GM23338 (cell line): ENCODE results near the gene MPRIP. TPM values are rescaled to one million over a fixed set of nuclear protein-coding genes. Genes with fewer than 3 reads are reported as not detected.
"Not testable (repeated sequence)": the region's sequence is repeated elsewhere in the genome, so short reads cannot be mapped to it uniquely, and the experiment has no call there.

Experiments used
- ATAC-seq: fragments of 200-7000 bp; cut with Tn5 transposase; 3 replicates; pipeline ENCODE4 v1.9.1; 2020
- DNase-seq: peaks from one replicate; pipeline ENCODE4 v3.0.0-alpha.2; 2015; ENCODE audit warnings: low spot score
- H2AFZ ChIP-seq: fragments of 200-600 bp; sonication (generic); 2 replicates; pipeline ENCODE4 v1.8.0; 2016; ENCODE audit warnings: antibody characterized with exemption, mild to moderate bottlenecking, moderate library complexity
- H3F3A ChIP-seq: fragments of 200-600 bp; sonication (generic); replicated peaks from 2 replicates; pipeline ENCODE4 v1.8.0; 2017; ENCODE audit warnings: antibody characterized with exemption, mixed run types, low read depth
- H3K27ac ChIP-seq: fragments of 200-600 bp; sonication (generic); 2 replicates; pipeline ENCODE4 v1.6.1; 2016; ENCODE audit warnings: low read depth
- H3K27me3 ChIP-seq: fragments of 200-600 bp; sonication (generic); 2 replicates; pipeline ENCODE4 v1.8.0; 2016; ENCODE audit warnings: mild to moderate bottlenecking, mixed run types, moderate library complexity; ENCODE audit not compliant: insufficient read depth
- H3K36me3 ChIP-seq: fragments of 200-600 bp; sonication (generic); 2 replicates; pipeline ENCODE4 v1.8.0; 2016; ENCODE audit warnings: mild to moderate bottlenecking; ENCODE audit not compliant: insufficient read depth
- H3K4me1 ChIP-seq: fragments of 200-600 bp; sonication (generic); 2 replicates; pipeline ENCODE4 v1.8.0; 2016; ENCODE audit warnings: mild to moderate bottlenecking, moderate library complexity; ENCODE audit not compliant: insufficient read depth
- H3K4me2 ChIP-seq: fragments of 200-600 bp; sonication (generic); 2 replicates; pipeline ENCODE4 v1.7.1; 2017; ENCODE audit warnings: mixed run types
- H3K4me3 ChIP-seq: fragments of 200-600 bp; sonication (generic); 2 replicates; pipeline ENCODE4 v1.6.1; 2016; ENCODE audit warnings: mixed run types
- H3K79me2 ChIP-seq: fragments of 200-600 bp; sonication (generic); replicated peaks from 2 replicates; pipeline ENCODE4 v1.8.0; 2017; ENCODE audit warnings: mild to moderate bottlenecking; ENCODE audit not compliant: insufficient read depth
- H3K9me2 ChIP-seq: fragments of 200-600 bp; sonication (generic); 2 replicates; pipeline ENCODE4 v1.8.0; 2017; ENCODE audit not compliant: insufficient read depth
- H4K20me1 ChIP-seq: fragments of 200-600 bp; sonication (generic); replicated peaks from 2 replicates; pipeline ENCODE4 v1.8.0; 2017; ENCODE audit warnings: mild to moderate bottlenecking; ENCODE audit not compliant: insufficient read depth
- H3K27ac Mint-ChIP-seq: 2 replicates; pipeline ENCODE4 v1.8.0; 2020; ENCODE audit warnings: inconsistent platforms, mild to moderate bottlenecking, moderate library complexity, mixed read lengths
- H3K27me3 Mint-ChIP-seq: 3 replicates; pipeline ENCODE4 v1.8.0; 2022; ENCODE audit warnings: low read depth, mild to moderate bottlenecking, moderate library complexity, mixed read lengths, inconsistent platforms; ENCODE audit not compliant: insufficient read depth, poor library complexity
- H3K36me3 Mint-ChIP-seq: 3 replicates; pipeline ENCODE4 v1.8.0; 2021; ENCODE audit warnings: low read depth, mild to moderate bottlenecking, inconsistent platforms, moderate library complexity, mixed read lengths
- H3K4me1 Mint-ChIP-seq: 3 replicates; pipeline ENCODE4 v1.8.0; 2020; ENCODE audit warnings: mild to moderate bottlenecking, inconsistent platforms, mixed read lengths
- H3K4me3 Mint-ChIP-seq: 3 replicates; pipeline ENCODE4 v1.8.0; 2021; ENCODE audit warnings: moderate library complexity, mild to moderate bottlenecking, inconsistent platforms, mixed read lengths
- H3K9me3 Mint-ChIP-seq: 3 replicates; pipeline ENCODE4 v1.8.0; 2020; ENCODE audit warnings: moderate library complexity, mild to moderate bottlenecking, inconsistent platforms, mixed read lengths
- CREB1 ChIP-seq: fragments of 250-450 bp; sonication (Bioruptor Pico); IDR thresholded peaks from 2 replicates; pipeline ENCODE4 v1.5.0; 2020; ENCODE audit warnings: low read depth, mild to moderate bottlenecking, moderate library complexity
- ETS1 ChIP-seq: IDR thresholded peaks from 2 replicates; pipeline ENCODE4 v1.6.1; 2016; ENCODE audit warnings: antibody characterized with exemption
- EZH2phosphoT487 ChIP-seq: fragments of 200-600 bp; sonication (generic); IDR thresholded peaks from one replicate; pipeline ENCODE4 v1.8.1; 2018; ENCODE audit warnings: antibody characterized with exemption; ENCODE audit not compliant: unreplicated experiment
- JUNB ChIP-seq: IDR thresholded peaks from one replicate; pipeline ENCODE4 v1.6.1; 2016; ENCODE audit warnings: antibody characterized with exemption; ENCODE audit not compliant: unreplicated experiment
- POLR2AphosphoS5 ChIP-seq: IDR thresholded peaks from 2 replicates; pipeline ENCODE4 v1.6.1; 2016; ENCODE audit warnings: antibody characterized with exemption, low read depth
- REST ChIP-seq: IDR thresholded peaks from one replicate; pipeline ENCODE4 v1.6.1; 2018; ENCODE audit warnings: antibody characterized with exemption; ENCODE audit not compliant: unreplicated experiment
- STAT1 ChIP-seq: IDR thresholded peaks from one replicate; pipeline ENCODE4 v1.6.1; 2016; ENCODE audit warnings: antibody characterized with exemption; ENCODE audit not compliant: unreplicated experiment
- ZNF331 ChIP-seq: fragments of 250-450 bp; sonication (Bioruptor Pico); IDR thresholded peaks from 2 replicates; pipeline ENCODE4 v1.5.0; 2020; ENCODE audit warnings: low read depth, mild to moderate bottlenecking, moderate library complexity
- ZNF462 ChIP-seq: fragments of 250-450 bp; sonication (Bioruptor Pico); IDR thresholded peaks from 2 replicates; pipeline ENCODE4 v1.5.0; 2020; ENCODE audit warnings: mild to moderate bottlenecking, moderate library complexity
- polyA plus RNA-seq: library from polyadenylated mRNA; unstranded; fragments of >200 nt; fragmentation: Nextera tagmentation; extraction: Ambion mirVana; gene quantifications from 2 replicates; pipeline ENCODE4 v1.2.1, GENCODE V29; 2016
- total RNA-seq: library from RNA; depleted of rRNA; stranded (reverse); fragments of >200 nt; shearing (Covaris generic); gene quantifications from 2 replicates; pipeline ENCODE4 v1.2.3, GENCODE V29; 2014

MPRIP gene
- total and polyA plus RNA-seq, 2 experiments from 2014 or later, result 39.3 to 113 TPM

GRCh38 chr17:17015230-17015629, 27.0 kb upstream of the MPRIP start:
- Mint-ChIP-seq H3K9me3 (peaks cover 3% of the 10 kb centered on the region; the same call in 2 of the 3 replicates), H3K27me3 (peaks cover 10% of the 10 kb centered on the region), H3K4me1 (peaks cover 5% of the 10 kb centered on the region; the same call in 1 of the 3 replicates), H3K27ac (peak overlapping the region; percentile 36; the same call in 1 of the 2 replicates), H3K4me3 (no peak overlapping the region), H3K36me3 (no peaks in the 10 kb centered on the region)
- H3K9me2 ChIP-seq, result no peaks in the 10 kb centered on the region
- DNase-seq (no peak), ATAC-seq (no peak)
- no peaks in the 10 kb centered on the region for H3K4me1 ChIP-seq
- H3K36me3 ChIP-seq, result no peaks in the 10 kb centered on the region
- H3F3A ChIP-seq, result no peaks in the 10 kb centered on the region
- no peaks in the 10 kb centered on the region for H4K20me1 ChIP-seq
- TF ChIP-seq JUNB (no peak), POLR2AphosphoS5 (no peak), ETS1 (no peak), ZNF331 (CRISPR knock-in tag) (no peak), REST (no peak), STAT1 (no peak), ZNF462 (no peak), CREB1 (no peak), EZH2phosphoT487 (no peak)
- no peaks in the 10 kb centered on the region for H3K27me3 ChIP-seq
- no peak overlapping the region for H3K27ac ChIP-seq
- H2AFZ ChIP-seq, result no peak overlapping the region
- no peak overlapping the region for H3K4me3 ChIP-seq
- no peaks in the 10 kb centered on the region for H3K79me2 ChIP-seq
- H3K4me2 ChIP-seq, result no peak overlapping the region

GRCh38 chr17:17016199-17017197, 25.8 kb upstream of the MPRIP start:
- H3F3A ChIP-seq, H3K9me2 ChIP-seq, H3K9me3 Mint-ChIP-seq, H3K79me2 ChIP-seq, H4K20me1 ChIP-seq, H3K4me3 ChIP-seq, H3K27me3 ChIP-seq, H3K27ac Mint-ChIP-seq, H3K4me1 Mint-ChIP-seq, H3K4me3 Mint-ChIP-seq, ATAC-seq, H2AFZ ChIP-seq, DNase-seq, H3K27ac ChIP-seq, H3K36me3 Mint-ChIP-seq, H3K4me1 ChIP-seq, H3K36me3 ChIP-seq, H3K4me2 ChIP-seq: not testable (repeated sequence)
- H3K27me3 Mint-ChIP-seq, result peaks cover 11% of the 10 kb centered on the region
